Retinal pigment epithelial cell (primary cell): Measurements from ENCODE around the gene TSHZ2.

Experiments
- DNase-seq: peaks from one replicate; pipeline ENCODE4 v3.0.0-alpha.2; 2010; ENCODE audit warnings: low read depth
- H3K4me3 ChIP-seq: 2 replicates; pipeline ENCODE4 v1.5.1; 2011; ENCODE audit warnings: mild to moderate bottlenecking, low read length, control low read depth, moderate library complexity
- TF ChIP-seq, protein P1 (sequence below): conservative IDR thresholded peaks from 2 replicates; pipeline ENCODE4 v1.5.1; 2011; ENCODE audit warnings: low read depth, low read length, control low read depth, inconsistent platforms

TSHZ2 gene

GRCh38 chr20:53003420-53004154, 31.4 kb downstream of the TSHZ2 start:
- TF ChIP-seq, protein P1, sequence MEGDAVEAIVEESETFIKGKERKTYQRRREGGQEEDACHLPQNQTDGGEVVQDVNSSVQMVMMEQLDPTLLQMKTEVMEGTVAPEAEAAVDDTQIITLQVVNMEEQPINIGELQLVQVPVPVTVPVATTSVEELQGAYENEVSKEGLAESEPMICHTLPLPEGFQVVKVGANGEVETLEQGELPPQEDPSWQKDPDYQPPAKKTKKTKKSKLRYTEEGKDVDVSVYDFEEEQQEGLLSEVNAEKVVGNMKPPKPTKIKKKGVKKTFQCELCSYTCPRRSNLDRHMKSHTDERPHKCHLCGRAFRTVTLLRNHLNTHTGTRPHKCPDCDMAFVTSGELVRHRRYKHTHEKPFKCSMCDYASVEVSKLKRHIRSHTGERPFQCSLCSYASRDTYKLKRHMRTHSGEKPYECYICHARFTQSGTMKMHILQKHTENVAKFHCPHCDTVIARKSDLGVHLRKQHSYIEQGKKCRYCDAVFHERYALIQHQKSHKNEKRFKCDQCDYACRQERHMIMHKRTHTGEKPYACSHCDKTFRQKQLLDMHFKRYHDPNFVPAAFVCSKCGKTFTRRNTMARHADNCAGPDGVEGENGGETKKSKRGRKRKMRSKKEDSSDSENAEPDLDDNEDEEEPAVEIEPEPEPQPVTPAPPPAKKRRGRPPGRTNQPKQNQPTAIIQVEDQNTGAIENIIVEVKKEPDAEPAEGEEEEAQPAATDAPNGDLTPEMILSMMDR, result no peak
- no peak for DNase-seq

DNA sequence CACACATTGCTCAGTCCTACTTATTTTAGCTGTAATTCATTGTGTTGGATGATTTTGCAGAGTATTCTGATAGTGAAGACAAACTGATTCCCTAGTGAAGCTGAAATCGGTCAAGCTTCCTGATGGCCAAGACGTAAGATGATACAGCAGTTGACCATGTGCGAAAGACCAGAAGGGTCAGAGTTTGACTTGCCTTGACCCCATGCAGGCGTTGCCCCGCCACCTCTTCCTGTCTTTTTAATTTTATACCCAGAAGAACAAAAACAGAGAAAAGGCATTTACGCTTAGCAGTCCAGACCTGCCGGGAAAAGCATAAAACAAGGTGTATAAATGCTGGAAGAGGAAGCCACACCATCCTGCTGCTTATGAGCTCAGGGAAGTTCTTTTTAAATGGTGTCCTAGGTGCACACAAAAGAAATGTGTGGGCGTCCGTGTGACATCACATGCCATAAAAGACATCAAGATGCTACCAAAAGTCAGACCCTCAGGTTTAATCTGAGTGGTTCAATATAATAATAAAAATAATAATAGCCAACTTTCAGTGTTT, 32.2 kb downstream of the TSHZ2 start:
- no peak for DNase-seq
- no peak overlapping the region for H3K4me3 ChIP-seq
- TF ChIP-seq, protein P1, result no peak

More at GRCh38 chr20:53003420-53004154, 31.4 kb downstream of the TSHZ2 start:
- H3K4me3 ChIP-seq, result no peak overlapping the region

DNA sequence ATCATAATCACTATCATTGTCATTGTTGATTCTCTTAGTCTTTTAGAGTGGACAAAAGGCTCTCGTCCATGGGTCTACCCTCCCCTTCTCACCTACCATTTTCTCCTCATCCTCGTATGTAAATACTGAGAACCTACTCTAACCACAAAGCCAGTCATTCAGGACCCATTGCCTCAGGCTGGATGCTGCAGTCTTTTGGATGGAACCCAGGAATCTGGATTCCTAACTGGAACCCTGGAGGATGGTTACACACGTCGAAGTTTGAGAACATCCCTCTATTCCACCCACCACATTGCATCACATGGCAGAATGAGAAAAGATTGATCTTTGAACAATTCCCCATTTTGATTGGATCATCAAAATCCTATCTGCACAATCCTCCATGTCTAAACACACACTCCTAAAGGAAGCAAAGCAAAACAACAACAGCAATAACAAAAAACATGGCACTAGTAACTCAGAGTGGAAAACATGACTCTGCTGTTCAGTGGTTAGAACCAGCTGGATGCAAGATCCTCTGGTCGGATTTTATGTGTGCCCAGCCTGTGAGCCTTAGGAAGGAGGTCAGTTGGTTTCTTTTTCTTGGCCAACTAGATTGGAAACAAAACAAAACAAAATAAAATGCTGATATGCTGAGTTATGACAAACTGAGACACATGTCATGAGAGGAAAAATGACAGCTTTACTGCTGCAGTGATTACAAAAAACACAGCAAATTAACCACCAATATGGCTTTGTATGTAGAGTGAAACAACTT, 38.0 kb downstream of the TSHZ2 start:
- DNase-seq, result no peak
- TF ChIP-seq, protein P1, result no peak
- H3K4me3 ChIP-seq, result no peak overlapping the region

DNA sequence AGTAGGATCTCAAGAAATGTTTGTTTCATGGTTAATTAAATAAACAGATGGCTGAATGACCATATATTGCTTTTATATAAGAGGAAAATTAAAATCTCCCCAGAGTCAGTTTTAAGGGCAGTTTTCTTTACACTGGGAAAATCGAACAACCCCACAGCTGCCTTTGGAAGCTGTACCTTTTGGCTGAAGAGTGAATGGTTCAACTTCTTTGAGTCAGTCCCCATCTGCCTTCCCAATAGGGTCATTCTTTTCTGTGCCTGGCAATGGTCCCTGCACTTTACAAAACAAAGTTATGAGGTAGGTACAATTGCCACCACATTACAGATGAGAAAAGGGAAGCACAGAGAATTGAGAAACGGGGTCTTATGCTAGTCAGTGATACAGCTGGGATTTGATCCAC, 39.5 kb downstream of the TSHZ2 start:
- DNase-seq, result no peak
- H3K4me3 ChIP-seq, result no peak overlapping the region
- TF ChIP-seq, protein P1, result no peak

GRCh38 chr20:53013183-53013582, 41.0 kb downstream of the TSHZ2 start:
- TF ChIP-seq, protein P1, result no peak
- H3K4me3 ChIP-seq, result no peak overlapping the region
- no peak for DNase-seq

DNA sequence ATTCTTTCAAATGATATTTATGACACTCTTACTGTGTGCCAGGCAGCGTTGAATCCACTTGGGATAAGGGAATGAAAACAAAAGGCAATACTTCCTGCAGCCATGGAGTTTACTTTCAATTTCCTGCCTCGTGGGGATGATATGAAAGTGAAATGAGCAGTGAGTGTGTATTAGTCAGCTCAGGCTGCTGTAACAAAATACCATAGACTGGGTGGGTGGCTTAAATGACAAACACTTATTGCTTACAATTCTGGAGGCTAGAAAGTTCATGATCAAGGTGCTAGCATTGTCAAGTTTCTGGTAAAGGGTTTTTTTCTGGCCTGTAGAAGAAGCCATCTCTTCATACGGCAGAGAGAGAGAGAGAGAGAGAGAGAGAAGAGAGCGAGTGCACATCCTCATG, 41.7 kb downstream of the TSHZ2 start:
- TF ChIP-seq, protein P1, result no peak

More for the DNA sequence above, 41.7 kb downstream of the TSHZ2 start:
- H3K4me3 ChIP-seq, result no peak overlapping the region
- DNase-seq, result no peak
